H9 (cell line): Measurements from ENCODE around the gene CRNKL1. TPM values are rescaled to one million over a fixed set of nuclear protein-coding genes. Genes with fewer than 3 reads are reported as not detected.
A peak's percentile ranks its signal among the peaks of the same experiment; 100 is the strongest.

Experiments used
- DNase-seq: peaks from one replicate; pipeline ENCODE4 v3.0.0-alpha.2; 2017
- H2AFZ ChIP-seq: one replicate; pipeline ENCODE4 v1.6.1; 2013; ENCODE audit warnings: mild to moderate bottlenecking, low read length, control low read depth, moderate library complexity
- H2AK5ac ChIP-seq: 2 replicates; pipeline ENCODE4 v1.6.1; 2013; ENCODE audit warnings: low read length, control low read depth, mixed read lengths; ENCODE audit not compliant: insufficient read length
- H2BK120ac ChIP-seq: one replicate; pipeline ENCODE4 v1.6.1; 2013; ENCODE audit warnings: low read depth, mild to moderate bottlenecking, low read length, control low read depth, inconsistent platforms; ENCODE audit not compliant: poor library complexity, severe bottlenecking
- H2BK12ac ChIP-seq: 2 replicates; pipeline ENCODE4 v1.6.1; 2013; ENCODE audit warnings: low read length, control low read depth, mixed read lengths, low read depth; ENCODE audit not compliant: insufficient read length
- H2BK15ac ChIP-seq: 2 replicates; pipeline ENCODE4 v1.6.1; 2013; ENCODE audit warnings: low read depth, low read length, control low read depth
- H2BK20ac ChIP-seq: one replicate; pipeline ENCODE4 v1.6.1; 2013; ENCODE audit warnings: low read depth, mild to moderate bottlenecking, low read length, control low read depth, inconsistent platforms; ENCODE audit not compliant: poor library complexity, severe bottlenecking
- H2BK5ac ChIP-seq: 2 replicates; pipeline ENCODE4 v1.6.1; 2013; ENCODE audit warnings: low read length, control low read depth, mixed read lengths; ENCODE audit not compliant: insufficient read length
- H3K14ac ChIP-seq: 2 replicates; pipeline ENCODE4 v1.6.1; 2013; ENCODE audit warnings: low read length, control low read depth; ENCODE audit not compliant: insufficient read depth
- H3K18ac ChIP-seq: 2 replicates; pipeline ENCODE4 v1.6.1; 2013; ENCODE audit warnings: low read depth, mild to moderate bottlenecking, mixed read lengths, low read length, control low read depth; ENCODE audit not compliant: insufficient read length
- H3K23ac ChIP-seq: 2 replicates; pipeline ENCODE4 v1.6.1; 2013; ENCODE audit warnings: low read length, control low read depth, mixed read lengths, low read depth; ENCODE audit not compliant: insufficient read length
- H3K23me2 ChIP-seq: 2 replicates; pipeline ENCODE4 v1.6.1; 2013; ENCODE audit warnings: low read depth, mild to moderate bottlenecking, mixed read lengths, low read length, control low read depth; ENCODE audit not compliant: insufficient read length, poor library complexity, severe bottlenecking
- H3K27ac ChIP-seq: 2 replicates; pipeline ENCODE4 v1.5.1; 2013; ENCODE audit warnings: low read length, control low read depth, mixed read lengths, low read depth; ENCODE audit not compliant: insufficient read length
- H3K27me3 ChIP-seq: 2 replicates; pipeline ENCODE4 v1.6.1; 2013; ENCODE audit warnings: low read length, control low read depth, inconsistent platforms; ENCODE audit not compliant: insufficient read depth
- H3K4ac ChIP-seq: 2 replicates; pipeline ENCODE4 v1.6.1; 2013; ENCODE audit warnings: low read depth, mild to moderate bottlenecking, control low read depth, inconsistent platforms, low read length, moderate library complexity
- H3K4me1 ChIP-seq: 2 replicates; pipeline ENCODE4 v1.6.1; 2013; ENCODE audit warnings: low read length, control low read depth, inconsistent platforms; ENCODE audit not compliant: insufficient read depth
- H3K4me2 ChIP-seq: 2 replicates; pipeline ENCODE4 v1.6.1; 2013; ENCODE audit warnings: low read length, control low read depth, mixed read lengths; ENCODE audit not compliant: insufficient read length, insufficient read depth
- H3K56ac ChIP-seq: 2 replicates; pipeline ENCODE4 v1.6.1; 2013; ENCODE audit warnings: low read depth, mild to moderate bottlenecking, mixed read lengths, low read length, control low read depth; ENCODE audit not compliant: insufficient read length
- H3K79me1 ChIP-seq: 2 replicates; pipeline ENCODE4 v1.6.1; 2013; ENCODE audit warnings: low read depth, mild to moderate bottlenecking, moderate library complexity, low read length, control low read depth, inconsistent platforms; ENCODE audit not compliant: insufficient read depth, poor library complexity, severe bottlenecking
- H3K79me2 ChIP-seq: 2 replicates; pipeline ENCODE4 v1.6.1; 2013; ENCODE audit warnings: low read length, control low read depth, inconsistent platforms; ENCODE audit not compliant: insufficient read depth
- H3K9ac ChIP-seq: 2 replicates; pipeline ENCODE4 v1.6.1; 2013; ENCODE audit warnings: low read length, control low read depth, mixed read lengths; ENCODE audit not compliant: insufficient read length; ENCODE audit errors: extremely low read depth
- H3K9me3 ChIP-seq: one replicate; pipeline ENCODE4 v1.6.1; 2013; ENCODE audit warnings: low read depth, low read length, inconsistent platforms; ENCODE audit not compliant: control insufficient read depth
- H3T11ph ChIP-seq: one replicate; pipeline ENCODE4 v1.6.1; 2013; ENCODE audit warnings: mild to moderate bottlenecking, low read length, control low read depth, inconsistent platforms
- H4K20me1 ChIP-seq: one replicate; pipeline ENCODE4 v1.6.1; 2013; ENCODE audit not compliant: control insufficient read depth, insufficient read length, insufficient read depth
- H4K5ac ChIP-seq: 2 replicates; pipeline ENCODE4 v1.6.1; 2013; ENCODE audit warnings: low read depth, mild to moderate bottlenecking, mixed read lengths, low read length, control low read depth; ENCODE audit not compliant: insufficient read length
- H4K8ac ChIP-seq: replicated peaks from 2 replicates; pipeline ENCODE4 v1.6.1; 2013; ENCODE audit warnings: low read length, control low read depth, mixed read lengths, low read depth; ENCODE audit not compliant: insufficient read length
- H4K91ac ChIP-seq: 2 replicates; pipeline ENCODE4 v1.6.1; 2013; ENCODE audit warnings: low read depth, mild to moderate bottlenecking, moderate library complexity, mixed read lengths, low read length, control low read depth; ENCODE audit not compliant: insufficient read length
- H3K27ac Mint-ChIP-seq, 3 experiments: 2 replicates in 2 of 3; 3 replicates in 1 of 3; pipeline ENCODE4 v1.8.0; 2020 to 2021; ENCODE audit warnings: mixed read lengths in 3 of 3, mild to moderate bottlenecking in 1 of 3, moderate library complexity in 1 of 3
- H3K27me3 Mint-ChIP-seq: 2 replicates; pipeline ENCODE4 v1.8.0; 2021; ENCODE audit warnings: low read depth, mild to moderate bottlenecking, moderate library complexity, mixed read lengths
- H3K36me3 Mint-ChIP-seq, 3 experiments: 2 replicates in 2 of 3; 3 replicates in 1 of 3; pipeline ENCODE4 v1.8.0; 2020 to 2021; ENCODE audit warnings: low read depth in 3 of 3, mixed read lengths in 3 of 3; ENCODE audit not compliant: insufficient read depth in 1 of 3
- H3K4me1 Mint-ChIP-seq, 2 experiments: 2 replicates each; pipeline ENCODE4 v1.8.0; 2020; ENCODE audit warnings: mixed read lengths in 2 of 2
- H3K4me3 Mint-ChIP-seq, 2 experiments: 2 replicates in 1 of 2; 3 replicates in 1 of 2; pipeline ENCODE4 v1.8.0; 2020 to 2021; ENCODE audit warnings: mild to moderate bottlenecking in 2 of 2, mixed read lengths in 2 of 2, moderate library complexity in 1 of 2
- H3K9me3 Mint-ChIP-seq, 2 experiments: 2 replicates in 1 of 2; 3 replicates in 1 of 2; pipeline ENCODE4 v1.8.0; 2020; ENCODE audit warnings: mild to moderate bottlenecking in 2 of 2, mixed read lengths in 2 of 2, moderate library complexity in 1 of 2
- CTCF ChIP-seq: fragments of 200-600 bp; sonication (generic); conservative IDR thresholded peaks from 3 replicates; pipeline ENCODE4 v1.8.0; 2021; ENCODE audit warnings: antibody characterized with exemption, mild to moderate bottlenecking
- WGBS: extraction: QIAGEN DNeasy Blood & Tissue Kit; methylation state at CpG from one replicate; pipeline ENCODE4 v1.1.7; 2013; ENCODE audit warnings: missing lambda C conversion rate, low lambda C conversion rate, mixed read lengths; ENCODE audit not compliant: insufficient read length; ENCODE audit errors: extremely low coverage; 5-methylcytosine and 5-hydroxymethylcytosine counted together
- total RNA-seq: library from RNA; stranded (reverse); gene quantifications from 2 replicates; pipeline ENCODE4 v1.2.1, GENCODE V29; 2021

Gene CRNKL1
- total RNA-seq, 1 experiment from 2014 or later = 30.2 TPM

GRCh38 chr20:20094410-20094809 lies 42.1 kb upstream of the CRNKL1 start:
- no peak overlapping the region for H2BK15ac ChIP-seq
- H4K5ac ChIP-seq = no peak overlapping the region
- H3K23me2 ChIP-seq = no peaks in the 10 kb centered on the region
- no peaks in the 10 kb centered on the region for H3K79me2 ChIP-seq
- no peak overlapping the region for H3K27ac ChIP-seq
- no peak overlapping the region for H3K4me2 ChIP-seq
- Mint-ChIP-seq H3K4me3 (no peak overlapping the region), H3K27ac (peak overlapping the region in 1 of 3 experiments; percentile 81; a peak in 2 of 7 replicates), H3K36me3 (no peaks in the 10 kb centered on the region), H3K27me3 (no peaks in the 10 kb centered on the region; the same call in 1 of the 2 replicates), H3K9me3 (no peaks in the 10 kb centered on the region; a peak in 1 of 5 replicates), H3K4me1 (no peaks in the 10 kb centered on the region; a peak in 1 of 4 replicates)
- no peak overlapping the region for H3K18ac ChIP-seq
- H3K4me1 ChIP-seq = no peaks in the 10 kb centered on the region
- WGBS = no CpG with 5 or more reads among the region's 6 CpGs
- no peak overlapping the region for H2BK12ac ChIP-seq
- no peak for DNase-seq
- no peak overlapping the region for H3K23ac ChIP-seq
- no peak for TF ChIP-seq CTCF
- no peaks in the 10 kb centered on the region for H3K79me1 ChIP-seq
- no peak overlapping the region for H2BK120ac ChIP-seq
- H4K20me1 ChIP-seq = no peaks in the 10 kb centered on the region
- no peak overlapping the region for H3K14ac ChIP-seq
- no peak overlapping the region for H3K4ac ChIP-seq
- H3K56ac ChIP-seq = no peak overlapping the region
- H4K8ac ChIP-seq = no peak overlapping the region
- H2AFZ ChIP-seq = no peak overlapping the region
- H3K9me3 ChIP-seq = no peaks in the 10 kb centered on the region
- H2BK5ac ChIP-seq = no peak overlapping the region
- no peak overlapping the region for H2AK5ac ChIP-seq
- H3K9ac ChIP-seq = no peak overlapping the region
- no peak overlapping the region for H4K91ac ChIP-seq
- no peak overlapping the region for H3T11ph ChIP-seq
- H2BK20ac ChIP-seq = no peak overlapping the region
- no peaks in the 10 kb centered on the region for H3K27me3 ChIP-seq
